Activated CD8-positive, alpha-beta memory T cell treated with anti-CD3 and anti-CD28 coated beads, Interleukin-2, amount 10 ng/mL, durations not matched to agents 7 days and 5 days (primary cell): Measurements from ENCODE around the gene NHLRC2. TPM values are rescaled to one million over a fixed set of nuclear protein-coding genes. Genes with fewer than 3 reads are reported as not detected.
A peak's percentile ranks its signal among the peaks of the same experiment; 100 is the strongest.

Experiments
- ATAC-seq: fragments of 150-1000 bp; cut with Tn5 transposase; one replicate; pipeline ENCODE4 v1.10.0; 2021; ENCODE audit warnings: moderate library complexity
- CTCF ChIA-PET: fragments of 350-600 bp; sonication (Branson Sonifier 250); formaldehyde crosslinking; loops from one replicate; lab custom pipeline; 2021; ENCODE audit warnings: antibody characterized with exemption; lab: Charles Lee
- DNase-seq: peaks from one replicate; pipeline ENCODE4 v3.0.0-alpha.2; 2020
- H3K27ac Mint-ChIP-seq: one replicate; pipeline ENCODE4 v1.8.0; 2021; ENCODE audit warnings: mild to moderate bottlenecking, mixed read lengths
- H3K27me3 Mint-ChIP-seq: one replicate; pipeline ENCODE4 v1.8.0; 2021; ENCODE audit warnings: mixed read lengths
- H3K36me3 Mint-ChIP-seq: one replicate; pipeline ENCODE4 v1.8.0; 2021; ENCODE audit warnings: mild to moderate bottlenecking, mixed read lengths
- H3K4me1 Mint-ChIP-seq: one replicate; pipeline ENCODE4 v1.8.0; 2021; ENCODE audit warnings: mixed read lengths
- H3K4me3 Mint-ChIP-seq: one replicate; pipeline ENCODE4 v1.8.0; 2021; ENCODE audit warnings: mild to moderate bottlenecking, moderate library complexity, mixed read lengths
- H3K9me3 Mint-ChIP-seq: one replicate; pipeline ENCODE4 v1.8.0; 2022; ENCODE audit warnings: low read depth, mixed read lengths
- total RNA-seq, 2 experiments: library from RNA; stranded (reverse); gene quantifications; one replicate each; pipeline ENCODE4 v1.2.3, GENCODE V29; 2021

Gene NHLRC2
- total RNA-seq, 2 experiments from 2014 or later = 35.7 to 36.4 TPM

GRCh38 chr10:113961182-113962031, 106.9 kb downstream of the NHLRC2 start:
- H3K4me3 Mint-ChIP-seq = peak overlapping the region; percentile 38
- ATAC-seq (peak; percentile 82), DNase-seq (peak; percentile 83)
- H3K27ac Mint-ChIP-seq = peak overlapping the region; percentile 89
- no peaks in the 10 kb centered on the region for H3K9me3 Mint-ChIP-seq
- peaks cover 3% of the 10 kb centered on the region for H3K27me3 Mint-ChIP-seq
- CTCF ChIA-PET = interaction anchor here (0.6 to 2.3 kb wide), 9 partner anchors 23 to 138 kb away, joined by 3 to 15 read pairs (median 4); no protein-coding TSS in a partner anchor
- H3K36me3 Mint-ChIP-seq = peaks cover 3% of the 10 kb centered on the region
- peaks cover 50% of the 10 kb centered on the region for H3K4me1 Mint-ChIP-seq

DNA sequence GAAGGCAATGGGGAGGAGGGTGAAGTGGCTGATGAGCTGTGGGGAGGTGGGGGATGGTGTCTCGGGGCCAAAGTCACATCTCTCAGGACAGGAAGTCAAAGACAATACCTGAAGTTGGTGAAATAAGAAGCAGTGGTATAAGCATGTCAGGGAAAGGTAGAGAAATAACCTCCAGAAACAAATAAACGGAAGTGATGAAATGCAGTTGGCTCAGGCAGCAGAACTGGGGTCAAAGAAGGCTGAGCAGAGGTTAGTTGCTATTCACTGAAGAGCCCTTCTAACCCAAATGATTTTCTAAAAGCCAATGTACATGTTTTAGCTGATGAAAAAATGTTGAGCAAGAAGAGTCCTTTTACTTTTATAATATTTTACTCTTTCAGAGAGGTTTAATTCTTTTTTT, 110.6 kb downstream of the NHLRC2 start:
- Mint-ChIP-seq H3K4me3 (no peak overlapping the region), H3K4me1 (peaks cover 30% of the 10 kb centered on the region), H3K9me3 (peaks cover 6% of the 10 kb centered on the region), H3K27ac (no peak overlapping the region), H3K27me3 (peaks cover 5% of the 10 kb centered on the region), H3K36me3 (peaks cover 13% of the 10 kb centered on the region)
- CTCF ChIA-PET = interaction anchor here (0.9 to 1.1 kb wide), 2 partner anchors 16 to 138 kb away, joined by 3 to 4 read pairs; no protein-coding TSS in a partner anchor
- DNase-seq (no peak), ATAC-seq (no peak)

- no peak overlapping the region for H3K27ac Mint-ChIP-seq
- no peak overlapping the region for H3K4me3 Mint-ChIP-seq
- peaks cover 24% of the 10 kb centered on the region for H3K4me1 Mint-ChIP-seq
- peaks cover 6% of the 10 kb centered on the region for H3K9me3 Mint-ChIP-seq
- CTCF ChIA-PET = interaction anchor here (0.9 to 1.1 kb wide), 2 partner anchors 16 to 138 kb away, joined by 3 to 4 read pairs; no protein-coding TSS in a partner anchor
- no peak for DNase-seq
- peaks cover 5% of the 10 kb centered on the region for H3K27me3 Mint-ChIP-seq
- ATAC-seq = no peak
- H3K36me3 Mint-ChIP-seq = peaks cover 13% of the 10 kb centered on the region
Measured at GRCh38 chr10:113965683-113966082, 111.2 kb downstream of the NHLRC2 start.

Other genes starting within 250 kb of the NHLRC2 start
- gene NRAP, start 190.6 kb upstream of the NHLRC2 start, total RNA-seq = not detected
- gene CASP7, start 174.7 kb upstream of the NHLRC2 start, total RNA-seq = 10 to 100 TPM; 42.1 to 56.0 TPM
- under 1 TPM in 1 of 2 experiments, not detected in 1; 0.07 TPM for gene PLEKHS1, start 103.0 kb upstream of the NHLRC2 start, total RNA-seq
- 10 to 100 TPM; 17.4 to 20.1 TPM for gene DCLRE1A, start 579 bp upstream of the NHLRC2 start, total RNA-seq
- 1 to 10 TPM; 2.3 to 2.8 TPM for gene ADRB1, start 189.2 kb downstream of the NHLRC2 start, total RNA-seq